Heart left ventricle (tissue), 16 donors: ENCODE measurements around the gene TXNDC9. TPM values are rescaled to one million over a fixed set of nuclear protein-coding genes. Genes with fewer than 3 reads are reported as not detected.
A peak's percentile ranks its signal among the peaks of the same experiment; 100 is the strongest.
"Not testable (repeated sequence)": the region's sequence is repeated elsewhere in the genome, so short reads cannot be mapped to it uniquely, and the experiment has no call there.

Source experiments
- ATAC-seq, 4 donors: fragments of 200-7000 bp; cut with Tn5 transposase; one replicate each; pipeline ENCODE4 v1.9.1; 2020 to 2022; ENCODE audit warnings: moderate library complexity in 4 of 4, mild to moderate bottlenecking in 3 of 4, moderate number of reproducible peaks in 1 of 4
- DNase-seq, 5 donors: peaks; one replicate each; pipeline ENCODE4 v3.0.0-alpha.2; 2020
- H3K27ac ChIP-seq, 12 donors: fragments of 200-600 bp; sonication (generic) in 4 of 12; one replicate each; pipeline versions ENCODE4 v1.5.0 to v1.8.0; 2016 to 2022; ENCODE audit warnings: mild to moderate bottlenecking in 2 of 12
- H3K27me3 ChIP-seq, 9 donors: fragments of 200-600 bp; sonication (generic) in 2 of 9; one replicate each; pipeline versions ENCODE4 v1.5.1 to v1.8.0; 2016 to 2022; ENCODE audit warnings: mild to moderate bottlenecking in 3 of 9
- H3K36me3 ChIP-seq, 9 donors: fragments of 200-600 bp; sonication (generic) in 2 of 9; one replicate each; pipeline versions ENCODE4 v1.5.0 to v1.8.0; 2018 to 2022; ENCODE audit warnings: mild to moderate bottlenecking in 2 of 9
- H3K4me1 ChIP-seq, 12 donors: fragments of 200-600 bp; sonication (generic) in 4 of 12; one replicate each; pipeline versions ENCODE4 v1.5.0 to v1.8.0; 2016 to 2022; ENCODE audit warnings: mild to moderate bottlenecking in 3 of 12
- H3K4me3 ChIP-seq, 12 donors: fragments of 200-600 bp; sonication (generic) in 4 of 12; one replicate each; pipeline versions ENCODE4 v1.5.0 to v1.8.0; 2017 to 2022; ENCODE audit warnings: mild to moderate bottlenecking in 9 of 12, moderate library complexity in 4 of 12
- H3K9me3 ChIP-seq, 12 donors: fragments of 200-600 bp; sonication (generic) in 4 of 12; one replicate each; pipeline versions ENCODE4 v1.5.0 to v1.8.0; 2016 to 2022; ENCODE audit warnings: mild to moderate bottlenecking in 1 of 12
- CTCF ChIP-seq, 12 donors: fragments of 200-600 bp; sonication (generic) in 4 of 12; IDR thresholded peaks; one replicate each; pipeline versions ENCODE4 v1.5.0 to v1.8.0; 2018 to 2022; ENCODE audit warnings: antibody characterized with exemption in 12 of 12, mild to moderate bottlenecking in 5 of 12
- POLR2A ChIP-seq, 2 donors: fragments of 450-650 bp; IDR thresholded peaks; one replicate each; pipeline ENCODE4 v1.6.1; 2017; ENCODE audit warnings: antibody characterized with exemption in 2 of 2, mild to moderate bottlenecking in 2 of 2, moderate library complexity in 2 of 2
- WGBS, 4 donors: extraction: QIAGEN DNeasy Blood & Tissue Kit in 2 of 4; methylation state at CpG; one replicate each; pipeline versions ENCODE4 v1.1.5 to v1.1.7; 2013 to 2018; 5-methylcytosine and 5-hydroxymethylcytosine counted together
- intact Hi-C, 10 donors: fragments of 100-400 bp; cut with DNase I; formaldehyde crosslinking; loops; one replicate each; pipeline versions ENCODE4 v1.11.1 to v1.14.2; 2022
- polyA plus RNA-seq, 2 donors: library from polyadenylated mRNA; stranded (reverse); fragments of 200-250 nt; gene quantifications; one replicate each; pipeline ENCODE4 v1.2.3, GENCODE V29; 2013
- total RNA-seq, 9 donors: library from RNA; depleted of rRNA in 2 of 9; stranded (reverse); fragments of >200 nt in 2 of 9; fragmentation: NEBNext Ultra II Directional in 3 of 9; extraction: Animal tissue kit (Norgen Biotek cat#: 25700) in 3 of 9; gene quantifications; one replicate each; pipeline versions ENCODE4 v1.1.0 to v1.2.4, GENCODE V29; 2016 to 2023
- donor health status: ischemic (EF 13 %, LVEDD 7.1; RV severe dilation, severe dysfunction).
- donor health status: healthy with polysubstance abuse.
- donor health status: DM: no; HTN: yes; CAD: no.
- donor health status: DM: no; HTN: no; CAD: no.
- donor health status: ischemic (EF 25% LVEDD 6.9; RV normal size, moderate dysfunction).
- donor health status: ischemic (EF 25% LVEDD 5.7; RV mildly dilated, moderate dysfunction).
- donor health status: healthy.
- donor health status: DM: yes; HTN: yes; CAD: no.
- donor health status: ischemic (EF 35%, LVEDD 5.7; RV mildly dilated, moderate dysfunction).
- donor health status: nonischemic (EF 11% LVEDD 7.7; RV severe dilation, severe dysfunction).
- donor health status: DM: yes; HTN: yes; CAD: no.
- donor health status: PGD.
- donor health status: ischemic (EF 29% LVEDD 5.4; RV normal size, mild dysfunction).
- donor health status: nonischemic (EF 23%, LVEDD 6.1; RV moderate dilation, normal function).

The TXNDC9 gene
- total and polyA plus RNA-seq, 11 donors, result 15.8 to 37.5 (median 22.7) TPM

- no peak for ATAC-seq
- H3K27ac ChIP-seq, result no peak overlapping the region
- no peaks in the 10 kb centered on the region for H3K27me3 ChIP-seq
- intact Hi-C loops, result no loop called here
- DNase-seq, result no peak
- no peak overlapping the region for H3K4me3 ChIP-seq
- peaks cover 0 to 14% (median 6%) of the 10 kb centered on the region in 9 donors for H3K36me3 ChIP-seq
- 64 to 88% (median 77%) methylated on average over 2 of the region's 2 CpGs for WGBS, 4 donors
- H3K4me1 ChIP-seq, result no peaks in the 10 kb centered on the region
- TF ChIP-seq CTCF (IDR thresholded peaks at IDR 0.05) (no peak), POLR2A (IDR thresholded peaks at IDR 0.05) (no peak)
- H3K9me3 ChIP-seq, result no peaks in the 10 kb centered on the region
These were observed 38.1 kb downstream of the TXNDC9 start for GRCh38 chr2:99297994-99298393.

- TF ChIP-seq CTCF (IDR thresholded peaks at IDR 0.05) (no peak), POLR2A (IDR thresholded peaks at IDR 0.05) (no peak)
- Histone ChIP-seq H3K9me3 (peaks cover 0 to 3% (median 0%) of the 10 kb centered on the region in 12 donors), H3K36me3 (peaks cover 0 to 37% (median 15%) of the 10 kb centered on the region in 9 donors)
These were observed 50.6 kb downstream of the TXNDC9 start for GRCh38 chr2:99285526-99285925.

DNA sequence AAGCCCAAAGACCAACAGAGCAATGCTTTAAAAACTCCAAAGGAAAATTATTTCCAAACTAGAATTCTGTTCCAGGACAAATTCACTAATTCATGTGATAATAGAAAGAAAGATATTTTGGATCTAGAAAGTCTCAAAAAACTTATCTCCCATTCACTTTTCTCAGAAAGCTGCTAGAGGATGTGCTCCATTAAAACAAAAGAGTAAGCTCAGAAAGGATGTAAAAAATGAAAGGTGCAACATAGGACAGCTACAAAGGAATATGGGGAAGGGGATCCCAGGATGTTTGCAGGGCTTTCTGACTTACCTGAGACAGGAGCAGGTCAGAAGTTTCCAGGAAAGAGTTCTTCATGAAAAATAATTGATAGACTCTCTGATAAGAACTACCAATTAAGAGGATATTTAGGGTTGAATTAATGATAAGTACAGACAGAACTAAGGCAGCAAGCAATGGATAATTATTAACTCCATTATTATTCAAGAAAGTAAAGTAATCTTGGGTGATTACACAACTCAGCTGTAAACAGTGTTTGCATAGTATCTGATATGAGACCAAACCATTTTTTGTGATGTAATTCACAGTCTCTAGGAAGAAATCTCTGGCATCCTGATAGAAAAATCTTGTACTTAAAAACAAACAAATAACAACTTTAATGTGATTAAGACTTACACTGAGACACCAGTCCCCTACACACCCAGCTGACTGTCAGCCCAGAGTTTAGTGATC, 56.0 kb downstream of the TXNDC9 start:
- H3K36me3 ChIP-seq, result peaks cover 0 to 25% (median 10%) of the 10 kb centered on the region in 9 donors
- H3K4me3 ChIP-seq, result no peak overlapping the region
- TF ChIP-seq POLR2A (IDR thresholded peaks at IDR 0.05), result no peak
- no peak for TF ChIP-seq CTCF (IDR thresholded peaks at IDR 0.05)
- DNase-seq (no peak), ATAC-seq (no peak)
- H3K9me3 ChIP-seq, result peaks cover 0 to 12% (median 2%) of the 10 kb centered on the region in 12 donors
- H3K27me3 ChIP-seq, result no peaks in the 10 kb centered on the region
- intact Hi-C loops, result no loop called here
- H3K4me1 ChIP-seq, result no peaks in the 10 kb centered on the region
- no peak overlapping the region for H3K27ac ChIP-seq

More at GRCh38 chr2:99285526-99285925, 50.6 kb downstream of the TXNDC9 start:
- Histone ChIP-seq H3K4me1 (no peaks in the 10 kb centered on the region), H3K27ac (no peak overlapping the region), H3K4me3 (no peak overlapping the region), H3K27me3 (no peaks in the 10 kb centered on the region)
- 91 to 93% (median 92%) methylated on average over 7 of the region's 7 CpGs for WGBS, 4 donors
- intact Hi-C loops, result no loop called here
- ATAC-seq (no peak), DNase-seq (no peak)

- no peak for TF ChIP-seq CTCF (IDR thresholded peaks at IDR 0.05)
- no peak for TF ChIP-seq POLR2A (IDR thresholded peaks at IDR 0.05)
- 84 to 95% (median 93%) methylated on average over 2 of the region's 2 CpGs for WGBS, 4 donors
- no peaks in the 10 kb centered on the region for H3K27me3 ChIP-seq
- H3K36me3 ChIP-seq, result peaks cover 0 to 13% (median 3%) of the 10 kb centered on the region in 9 donors
- intact Hi-C loops, result no loop called here
- peak overlapping the region in 1 of 12 donors; percentile 43 for H3K27ac ChIP-seq
- H3K9me3 ChIP-seq, result peaks cover 0 to 12% (median 2%) of the 10 kb centered on the region in 12 donors
- DNase-seq (no peak), ATAC-seq (peak in 3 of 4 donors; percentile 36 to 42 (median 41))
- no peaks in the 10 kb centered on the region for H3K4me1 ChIP-seq
- peak overlapping the region in 2 of 12 donors; percentile 5 to 26 for H3K4me3 ChIP-seq
These were observed 57.3 kb downstream of the TXNDC9 start for GRCh38 chr2:99278793-99279291.

- H3K27ac ChIP-seq, DNase-seq, H3K4me3 ChIP-seq, H3K4me1 ChIP-seq, intact Hi-C loops, ATAC-seq, H3K27me3 ChIP-seq: not testable (repeated sequence)
- Histone ChIP-seq H3K36me3 (peaks cover 0 to 12% (median 2%) of the 10 kb centered on the region in 9 donors), H3K9me3 (peaks cover 0 to 12% (median 2%) of the 10 kb centered on the region in 12 donors)
- WGBS, 4 donors, result 91 to 95% (median 93%) methylated on average over 5 of the region's 5 CpGs
These were observed 57.9 kb downstream of the TXNDC9 start for GRCh38 chr2:99278195-99278765.
